GM12801 (cell line): Measurements from ENCODE around the gene MEI1.

Source experiments
- TF ChIP-seq, protein P1 (sequence below): IDR thresholded peaks from one replicate; pipeline ENCODE4 v1.5.1; 2011; ENCODE audit warnings: control low read depth; ENCODE audit not compliant: insufficient read length; ENCODE audit errors: extremely low read depth

Gene MEI1

DNA sequence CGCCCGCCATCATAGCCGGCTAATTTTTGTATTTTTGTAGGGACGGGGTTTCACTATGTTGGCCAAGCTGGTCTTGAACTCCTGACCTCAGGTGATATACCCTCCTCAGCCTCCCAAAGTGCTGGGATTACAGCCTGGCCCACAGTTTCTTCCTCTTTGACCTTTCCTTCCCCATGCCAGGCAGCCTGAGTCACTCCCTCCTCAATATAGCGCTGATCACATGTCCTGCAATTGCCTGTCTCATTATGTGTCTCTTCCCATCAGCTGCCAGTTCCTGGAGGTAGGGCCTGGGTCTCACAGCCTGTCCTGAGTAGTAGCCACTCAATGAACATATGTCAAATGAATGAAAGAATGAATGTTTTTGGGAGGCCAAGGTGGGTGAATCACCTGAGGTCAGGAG, 58.2 kb downstream of the MEI1 start:
- TF ChIP-seq, protein P1, sequence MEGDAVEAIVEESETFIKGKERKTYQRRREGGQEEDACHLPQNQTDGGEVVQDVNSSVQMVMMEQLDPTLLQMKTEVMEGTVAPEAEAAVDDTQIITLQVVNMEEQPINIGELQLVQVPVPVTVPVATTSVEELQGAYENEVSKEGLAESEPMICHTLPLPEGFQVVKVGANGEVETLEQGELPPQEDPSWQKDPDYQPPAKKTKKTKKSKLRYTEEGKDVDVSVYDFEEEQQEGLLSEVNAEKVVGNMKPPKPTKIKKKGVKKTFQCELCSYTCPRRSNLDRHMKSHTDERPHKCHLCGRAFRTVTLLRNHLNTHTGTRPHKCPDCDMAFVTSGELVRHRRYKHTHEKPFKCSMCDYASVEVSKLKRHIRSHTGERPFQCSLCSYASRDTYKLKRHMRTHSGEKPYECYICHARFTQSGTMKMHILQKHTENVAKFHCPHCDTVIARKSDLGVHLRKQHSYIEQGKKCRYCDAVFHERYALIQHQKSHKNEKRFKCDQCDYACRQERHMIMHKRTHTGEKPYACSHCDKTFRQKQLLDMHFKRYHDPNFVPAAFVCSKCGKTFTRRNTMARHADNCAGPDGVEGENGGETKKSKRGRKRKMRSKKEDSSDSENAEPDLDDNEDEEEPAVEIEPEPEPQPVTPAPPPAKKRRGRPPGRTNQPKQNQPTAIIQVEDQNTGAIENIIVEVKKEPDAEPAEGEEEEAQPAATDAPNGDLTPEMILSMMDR = no peak

DNA sequence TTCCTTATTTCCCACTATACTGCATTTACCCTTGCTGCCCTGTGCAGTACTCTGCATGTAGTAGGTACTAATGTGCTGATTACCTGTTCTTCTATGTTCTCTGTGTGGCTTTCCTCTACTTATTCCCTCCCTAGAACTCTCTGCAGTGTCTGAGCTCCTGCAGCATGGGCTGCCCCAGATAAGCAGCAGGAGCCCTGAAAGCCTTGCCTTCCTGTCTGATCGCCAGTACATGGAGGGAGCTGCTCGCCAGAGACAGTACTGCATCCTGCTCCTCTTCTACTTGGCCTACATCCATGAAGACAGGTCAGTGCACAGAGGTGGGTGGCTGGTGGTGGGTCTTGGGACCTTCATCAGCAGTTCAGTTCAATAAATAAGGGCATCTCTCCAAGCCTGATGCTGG, 58.9 kb downstream of the MEI1 start:
- TF ChIP-seq, protein P1 = no peak

DNA sequence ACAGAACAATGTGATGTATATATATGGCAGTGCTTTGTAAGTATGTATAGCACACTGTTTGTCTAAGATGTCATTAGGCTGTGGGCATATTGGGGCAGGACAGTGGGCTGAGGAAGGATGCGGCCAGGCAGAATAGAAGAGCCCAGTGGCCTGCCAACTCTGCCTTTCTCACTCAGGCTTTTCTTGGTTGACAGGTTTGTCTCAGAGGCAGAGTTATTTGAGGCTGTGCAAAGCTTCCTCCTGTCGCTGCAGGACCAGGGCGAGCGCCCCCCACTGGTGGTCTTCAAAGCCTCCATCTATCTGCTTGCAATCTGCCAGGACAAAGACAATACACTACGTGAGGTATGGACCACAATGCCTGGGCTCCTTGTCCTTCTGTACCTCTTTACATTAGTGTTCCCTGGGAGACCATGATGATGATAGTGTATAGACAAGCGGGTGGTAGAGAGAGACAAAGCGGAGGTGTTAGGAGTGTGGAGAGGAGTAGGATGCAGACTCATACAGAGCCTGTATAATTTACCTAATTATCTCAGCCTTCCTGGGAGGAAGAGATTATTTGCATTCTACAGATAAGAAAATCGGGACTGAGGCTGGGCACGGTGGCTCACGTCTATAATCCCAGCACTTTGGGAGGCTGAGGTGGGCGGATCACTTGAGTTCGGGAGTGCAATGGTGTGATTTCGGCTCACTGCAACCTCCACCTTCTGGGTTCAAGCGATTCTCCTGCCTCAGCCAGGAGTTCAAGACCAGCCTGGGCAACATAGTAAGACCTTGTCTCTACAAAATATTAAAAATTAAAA, 63.9 kb downstream of the MEI1 start:
- TF ChIP-seq, protein P1 = no peak

DNA sequence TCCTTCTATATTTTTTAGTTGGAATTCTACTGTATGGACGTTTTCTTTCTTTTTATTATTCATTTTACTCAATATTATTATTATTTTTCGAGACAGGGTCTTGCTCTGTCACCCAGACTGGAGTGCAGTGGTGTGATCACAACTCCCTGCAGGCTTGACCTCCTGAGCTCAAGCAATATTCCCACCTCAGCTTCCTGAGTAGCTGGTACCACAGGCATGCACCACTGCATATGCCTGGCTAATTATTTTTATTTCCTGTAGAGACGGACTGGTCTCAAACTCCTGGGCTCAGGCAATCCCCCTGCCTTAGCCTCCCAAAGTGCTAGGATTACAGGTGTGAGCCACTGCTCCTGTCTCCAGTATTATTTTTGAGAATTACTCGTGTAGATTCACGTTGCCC, 67.2 kb downstream of the MEI1 start:
- TF ChIP-seq, protein P1 = no peak

DNA sequence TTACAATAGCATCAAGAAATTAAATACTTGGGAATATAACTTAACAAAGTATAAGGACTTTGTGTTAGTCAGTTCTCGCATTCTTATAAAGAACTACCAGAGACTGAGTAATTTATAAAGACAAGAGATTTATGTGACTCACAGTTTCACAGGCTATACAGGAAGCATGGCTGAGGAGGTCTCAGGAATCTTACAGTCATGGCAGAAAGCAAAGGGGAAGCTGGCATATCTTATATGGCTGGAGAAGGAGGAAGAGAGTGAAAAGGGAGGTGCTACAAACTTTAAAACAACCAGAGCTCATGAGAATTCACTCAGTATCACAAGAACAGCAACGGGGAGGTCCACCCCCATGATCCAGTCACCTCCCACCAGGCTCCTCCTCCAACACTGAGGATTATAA, 69.1 kb downstream of the MEI1 start:
- TF ChIP-seq, protein P1 = no peak

DNA sequence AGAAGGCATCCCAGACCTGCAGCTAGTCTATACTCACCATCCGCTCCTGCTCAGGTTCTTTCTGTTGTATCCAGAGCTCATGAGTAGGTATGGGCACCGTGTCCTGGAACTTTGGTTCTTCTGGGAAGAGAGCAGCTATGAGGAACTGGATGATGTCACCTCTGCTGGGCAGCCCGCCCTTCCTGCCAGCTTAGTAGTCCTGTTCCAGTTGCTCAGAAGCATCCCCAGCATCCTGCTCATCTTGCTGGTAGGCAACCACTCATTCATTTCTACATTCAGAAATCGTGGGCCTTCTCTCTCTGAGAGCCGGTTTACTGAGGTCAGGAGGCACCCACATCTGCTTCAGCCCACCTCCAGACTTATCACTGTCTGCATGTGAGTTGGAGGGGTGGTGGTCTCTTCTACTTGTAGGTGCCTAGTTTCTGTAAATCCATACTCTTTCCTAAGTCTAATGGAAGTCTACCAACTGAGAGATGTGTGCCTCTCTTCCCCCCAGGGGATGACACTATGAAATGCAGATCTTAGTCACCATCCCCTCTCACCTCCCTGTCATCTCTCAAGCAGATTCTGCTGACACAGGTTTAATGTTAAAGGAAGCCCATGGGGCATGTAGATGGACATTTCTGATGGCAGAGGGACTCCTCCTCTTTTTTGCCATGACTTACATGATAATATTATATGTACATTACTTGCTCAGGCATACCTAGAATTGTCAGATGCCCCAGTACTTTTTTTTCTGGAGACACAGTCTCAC, 71.6 kb downstream of the MEI1 start:
- TF ChIP-seq, protein P1 = no peak

DNA sequence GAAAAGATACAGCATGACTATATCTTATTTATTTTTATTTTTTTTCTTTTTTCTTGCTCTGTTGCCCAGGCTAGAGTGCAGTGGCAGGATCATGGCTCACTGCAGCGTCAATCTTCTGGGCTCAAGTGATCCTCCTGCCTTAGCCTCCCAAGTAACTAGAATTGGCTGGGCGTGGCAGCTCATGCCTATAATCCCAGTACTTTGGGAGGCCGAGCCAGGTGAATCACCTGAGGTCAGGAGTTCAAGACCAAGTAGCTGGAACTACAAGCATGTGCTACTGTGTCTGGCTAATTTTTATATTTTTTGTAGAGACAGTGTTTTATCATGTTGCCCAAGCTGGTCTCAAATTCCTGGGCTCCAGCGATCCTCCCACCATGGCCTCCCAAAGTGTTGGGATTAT, 72.9 kb downstream of the MEI1 start:
- TF ChIP-seq, protein P1 = no peak
